HepG2 (cell line): ENCODE measurements around the gene KLF6. TPM values are rescaled to one million over a fixed set of nuclear protein-coding genes. Genes with fewer than 3 reads are reported as not detected.

Experiments
- CAMTA2 ChIP-seq: sonication (generic); formaldehyde crosslinking; IDR thresholded peaks from 2 replicates; pipeline ENCODE4 v1.4.0; 2020; ENCODE audit warnings: mild to moderate bottlenecking, missing genetic modification reagents, borderline replicate concordance
- FIP1L1 ChIP-seq: fragments of 200-400 bp; formaldehyde crosslinking; IDR thresholded peaks from 2 replicates; pipeline ENCODE4 v1.6.1; 2018; ENCODE audit warnings: low read depth, mild to moderate bottlenecking, low read length, moderate library complexity, borderline replicate concordance; ENCODE audit not compliant: insufficient read depth
- GABPA ChIP-seq, 2 experiments: IDR thresholded peaks; 2 replicates each; pipeline ENCODE4 v1.6.1; 2011 to 2016; ENCODE audit warnings: low read depth in 2 of 2, low read length in 1 of 2, missing biosample characterization in 1 of 2, missing genetic modification characterization in 1 of 2
- NR1H2 ChIP-seq: sonication (generic); formaldehyde crosslinking; IDR thresholded peaks from 2 replicates; pipeline ENCODE4 v1.8.1; 2022; ENCODE audit warnings: low read depth, missing genetic modification reagents, borderline replicate concordance
- PAF1 ChIP-seq: IDR thresholded peaks from 2 replicates; pipeline ENCODE4 v1.6.1; 2016; ENCODE audit warnings: missing genetic modification reagents, missing compliant biosample characterization
- RAD21 ChIP-seq: fragments of 450-650 bp; formaldehyde crosslinking; IDR thresholded peaks from 2 replicates; pipeline ENCODE4 v1.5.0; 2020; ENCODE audit warnings: mild to moderate bottlenecking
- RARA ChIP-seq: IDR thresholded peaks from 2 replicates; pipeline ENCODE4 v1.6.1; 2016; ENCODE audit warnings: missing genetic modification reagents, missing compliant biosample characterization
- RBM22 ChIP-seq: fragments of 200-400 bp; formaldehyde crosslinking; optimal IDR thresholded peaks from 2 replicates; pipeline ENCODE3; 2017; ENCODE audit warnings: mild to moderate bottlenecking, low read length, moderate library complexity
- STAG1 ChIP-seq: sonication (generic); formaldehyde crosslinking; IDR thresholded peaks from 2 replicates; pipeline ENCODE4 v1.4.0; 2020; ENCODE audit warnings: missing genetic modification reagents
- ZBTB38 ChIP-seq: sonication (generic); formaldehyde crosslinking; IDR thresholded peaks from 2 replicates; pipeline ENCODE4 v1.5.1; 2020; ENCODE audit warnings: mild to moderate bottlenecking, missing genetic modification reagents
- ZFX ChIP-seq: sonication (generic); formaldehyde crosslinking; IDR thresholded peaks from 2 replicates; pipeline ENCODE4 v1.4.0; 2020; ENCODE audit warnings: mild to moderate bottlenecking, low read depth, missing genetic modification reagents, moderate library complexity
- ZMAT3 ChIP-seq: sonication (generic); formaldehyde crosslinking; conservative IDR thresholded peaks from 2 replicates; pipeline ENCODE4 v1.7.0; 2021; ENCODE audit warnings: missing genetic modification reagents
- ZNF558 ChIP-seq: sonication (generic); formaldehyde crosslinking; IDR thresholded peaks from 2 replicates; pipeline ENCODE4 v1.9.0; 2022; ENCODE audit warnings: mild to moderate bottlenecking, missing genetic modification reagents, borderline replicate concordance
- polyA plus RNA-seq, 8 experiments: library from polyadenylated mRNA; depleted of rRNA in 3 of 8; stranded (reverse) in 7 of 8; unstranded in 1 of 8; fragments of >200 nt; fragmentation: Illumina TruSeq in 4 of 8; extraction: Trizol in 4 of 8; gene quantifications; 2 replicates each; pipeline versions ENCODE4 v1.2.1 to v1.2.3, GENCODE V29; 2011 to 2016; ENCODE audit warnings: low read depth in 4 of 8, missing spikeins in 1 of 8, mixed read lengths in 1 of 8; ENCODE audit not compliant: insufficient read depth in 1 of 8
- total RNA-seq, 5 experiments: library from RNA; depleted of rRNA; stranded (reverse); fragments of >200 nt; fragmentation: Illumina TruSeq; extraction: Trizol; gene quantifications; 2 replicates each; pipeline ENCODE4 v1.2.3, GENCODE V29; 2016; ENCODE audit warnings: low read depth in 1 of 5
- TF ChIP-seq, protein P1 (sequence below): sonication (generic); formaldehyde crosslinking; IDR thresholded peaks from 2 replicates; pipeline ENCODE4 v1.4.0; 2020; ENCODE audit warnings: missing genetic modification reagents
- TF ChIP-seq, protein P2 (sequence below), 2 experiments: sonication (generic) in 1 of 2; formaldehyde crosslinking in 1 of 2; IDR thresholded peaks; 2 replicates each; pipeline versions ENCODE4 v1.6.1 to v1.9.0; 2014 to 2022; ENCODE audit warnings: antibody characterized with exemption in 1 of 2, borderline replicate concordance in 1 of 2, inconsistent platforms in 1 of 2, low read depth in 1 of 2, missing genetic modification reagents in 1 of 2
- TF ChIP-seq, protein P3 (sequence below): sonication (generic); formaldehyde crosslinking; IDR thresholded peaks from 2 replicates; pipeline ENCODE4 v1.5.1; 2020; ENCODE audit warnings: mild to moderate bottlenecking, missing genetic modification reagents, moderate library complexity

The KLF6 gene
- total and polyA plus RNA-seq, 2 of the 13 experiments (the other 11 are each of a cell fraction or from before 2014, with no cell fraction given): 27.0 to 71.9 TPM

DNA sequence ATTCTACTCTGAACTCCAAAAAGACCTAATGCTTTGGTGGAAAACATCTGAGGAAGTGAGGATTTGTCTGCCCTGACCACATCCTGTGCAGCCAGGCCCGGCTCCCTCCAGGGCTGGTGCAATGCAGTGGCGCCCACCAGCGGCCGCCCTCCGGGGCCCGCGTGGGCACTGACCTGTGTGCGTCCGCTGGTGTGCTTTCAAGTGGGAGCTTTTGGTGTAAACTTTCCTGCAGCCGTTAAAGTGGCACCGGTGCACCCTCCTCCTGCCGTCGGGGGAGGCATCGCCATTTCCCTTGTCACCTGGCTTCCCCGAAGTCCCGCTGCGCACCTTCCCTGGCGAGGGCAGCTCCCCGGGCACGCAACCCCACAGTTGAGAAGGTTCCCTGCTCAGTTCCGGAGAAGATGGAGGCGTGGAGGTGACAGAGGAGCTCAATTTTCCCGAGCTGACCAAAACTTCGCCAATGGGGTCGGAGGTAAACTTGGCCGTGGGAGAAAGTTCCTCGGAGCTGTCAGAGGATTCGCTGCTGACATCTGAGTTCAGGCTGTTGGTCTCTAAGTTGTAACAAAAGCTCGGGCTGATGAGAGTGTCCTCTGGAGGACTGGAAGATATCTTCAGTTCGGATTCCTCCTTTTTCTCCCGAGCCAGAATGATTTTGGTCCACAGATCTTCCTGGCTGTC, 3.4 kb downstream of the KLF6 start (continued):
- TF ChIP-seq, protein P1, sequence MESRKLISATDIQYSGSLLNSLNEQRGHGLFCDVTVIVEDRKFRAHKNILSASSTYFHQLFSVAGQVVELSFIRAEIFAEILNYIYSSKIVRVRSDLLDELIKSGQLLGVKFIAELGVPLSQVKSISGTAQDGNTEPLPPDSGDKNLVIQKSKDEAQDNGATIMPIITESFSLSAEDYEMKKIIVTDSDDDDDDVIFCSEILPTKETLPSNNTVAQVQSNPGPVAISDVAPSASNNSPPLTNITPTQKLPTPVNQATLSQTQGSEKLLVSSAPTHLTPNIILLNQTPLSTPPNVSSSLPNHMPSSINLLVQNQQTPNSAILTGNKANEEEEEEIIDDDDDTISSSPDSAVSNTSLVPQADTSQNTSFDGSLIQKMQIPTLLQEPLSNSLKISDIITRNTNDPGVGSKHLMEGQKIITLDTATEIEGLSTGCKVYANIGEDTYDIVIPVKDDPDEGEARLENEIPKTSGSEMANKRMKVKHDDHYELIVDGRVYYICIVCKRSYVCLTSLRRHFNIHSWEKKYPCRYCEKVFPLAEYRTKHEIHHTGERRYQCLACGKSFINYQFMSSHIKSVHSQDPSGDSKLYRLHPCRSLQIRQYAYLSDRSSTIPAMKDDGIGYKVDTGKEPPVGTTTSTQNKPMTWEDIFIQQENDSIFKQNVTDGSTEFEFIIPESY (CRISPR knock-in tag): peak; percentile 98
- TF ChIP-seq RAD21 (CRISPR knock-in tag) (peak; percentile 44; the same call in 1 of the 2 replicates), FIP1L1 (no peak), STAG1 (CRISPR knock-in tag) (peak; percentile 70), CAMTA2 (no peak), RARA (CRISPR knock-in tag) (peak; percentile 13; the same call in 1 of the 2 replicates), GABPA (IDR thresholded peaks at IDR 0.05; ENCODE audit: low read depth, low read length) (no peak), GABPA (CRISPR knock-in tag; IDR thresholded peaks at IDR 0.05; ENCODE audit: low read depth) (peak; percentile 48), ZMAT3 (CRISPR knock-in tag) (0 out of 2 replicates have a peak, but pooled peaks have one; percentile 55), ZBTB38 (CRISPR knock-in tag) (peak; percentile 95), ZNF558 (CRISPR knock-in tag) (0 out of 2 replicates have a peak, but pooled peaks have one; percentile 48), NR1H2 (no peak), ZFX (peak; percentile 33; the same call in 1 of the 2 replicates), PAF1 (CRISPR knock-in tag) (peak; percentile 45; the same call in 1 of the 2 replicates), RBM22 (peak; percentile 44)
- TF ChIP-seq, protein P2, sequence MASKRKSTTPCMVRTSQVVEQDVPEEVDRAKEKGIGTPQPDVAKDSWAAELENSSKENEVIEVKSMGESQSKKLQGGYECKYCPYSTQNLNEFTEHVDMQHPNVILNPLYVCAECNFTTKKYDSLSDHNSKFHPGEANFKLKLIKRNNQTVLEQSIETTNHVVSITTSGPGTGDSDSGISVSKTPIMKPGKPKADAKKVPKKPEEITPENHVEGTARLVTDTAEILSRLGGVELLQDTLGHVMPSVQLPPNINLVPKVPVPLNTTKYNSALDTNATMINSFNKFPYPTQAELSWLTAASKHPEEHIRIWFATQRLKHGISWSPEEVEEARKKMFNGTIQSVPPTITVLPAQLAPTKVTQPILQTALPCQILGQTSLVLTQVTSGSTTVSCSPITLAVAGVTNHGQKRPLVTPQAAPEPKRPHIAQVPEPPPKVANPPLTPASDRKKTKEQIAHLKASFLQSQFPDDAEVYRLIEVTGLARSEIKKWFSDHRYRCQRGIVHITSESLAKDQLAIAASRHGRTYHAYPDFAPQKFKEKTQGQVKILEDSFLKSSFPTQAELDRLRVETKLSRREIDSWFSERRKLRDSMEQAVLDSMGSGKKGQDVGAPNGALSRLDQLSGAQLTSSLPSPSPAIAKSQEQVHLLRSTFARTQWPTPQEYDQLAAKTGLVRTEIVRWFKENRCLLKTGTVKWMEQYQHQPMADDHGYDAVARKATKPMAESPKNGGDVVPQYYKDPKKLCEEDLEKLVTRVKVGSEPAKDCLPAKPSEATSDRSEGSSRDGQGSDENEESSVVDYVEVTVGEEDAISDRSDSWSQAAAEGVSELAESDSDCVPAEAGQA (IDR thresholded peaks at IDR 0.05; ENCODE audit: low read depth): peak; percentile 19; the same call in 1 of the 2 replicates
- TF ChIP-seq, protein P2 (CRISPR knock-in tag; IDR thresholded peaks at IDR 0.05; ENCODE audit: borderline replicate concordance): no peak
- TF ChIP-seq, protein P3, sequence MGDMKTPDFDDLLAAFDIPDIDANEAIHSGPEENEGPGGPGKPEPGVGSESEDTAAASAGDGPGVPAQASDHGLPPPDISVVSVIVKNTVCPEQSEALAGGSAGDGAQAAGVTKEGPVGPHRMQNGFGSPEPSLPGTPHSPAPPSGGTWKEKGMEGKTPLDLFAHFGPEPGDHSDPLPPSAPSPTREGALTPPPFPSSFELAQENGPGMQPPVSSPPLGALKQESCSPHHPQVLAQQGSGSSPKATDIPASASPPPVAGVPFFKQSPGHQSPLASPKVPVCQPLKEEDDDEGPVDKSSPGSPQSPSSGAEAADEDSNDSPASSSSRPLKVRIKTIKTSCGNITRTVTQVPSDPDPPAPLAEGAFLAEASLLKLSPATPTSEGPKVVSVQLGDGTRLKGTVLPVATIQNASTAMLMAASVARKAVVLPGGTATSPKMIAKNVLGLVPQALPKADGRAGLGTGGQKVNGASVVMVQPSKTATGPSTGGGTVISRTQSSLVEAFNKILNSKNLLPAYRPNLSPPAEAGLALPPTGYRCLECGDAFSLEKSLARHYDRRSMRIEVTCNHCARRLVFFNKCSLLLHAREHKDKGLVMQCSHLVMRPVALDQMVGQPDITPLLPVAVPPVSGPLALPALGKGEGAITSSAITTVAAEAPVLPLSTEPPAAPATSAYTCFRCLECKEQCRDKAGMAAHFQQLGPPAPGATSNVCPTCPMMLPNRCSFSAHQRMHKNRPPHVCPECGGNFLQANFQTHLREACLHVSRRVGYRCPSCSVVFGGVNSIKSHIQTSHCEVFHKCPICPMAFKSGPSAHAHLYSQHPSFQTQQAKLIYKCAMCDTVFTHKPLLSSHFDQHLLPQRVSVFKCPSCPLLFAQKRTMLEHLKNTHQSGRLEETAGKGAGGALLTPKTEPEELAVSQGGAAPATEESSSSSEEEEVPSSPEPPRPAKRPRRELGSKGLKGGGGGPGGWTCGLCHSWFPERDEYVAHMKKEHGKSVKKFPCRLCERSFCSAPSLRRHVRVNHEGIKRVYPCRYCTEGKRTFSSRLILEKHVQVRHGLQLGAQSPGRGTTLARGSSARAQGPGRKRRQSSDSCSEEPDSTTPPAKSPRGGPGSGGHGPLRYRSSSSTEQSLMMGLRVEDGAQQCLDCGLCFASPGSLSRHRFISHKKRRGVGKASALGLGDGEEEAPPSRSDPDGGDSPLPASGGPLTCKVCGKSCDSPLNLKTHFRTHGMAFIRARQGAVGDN (CRISPR knock-in tag): peak; percentile 80
